Mammary epithelial cell (primary cell): Measurements from ENCODE around the gene TMEM209.

Experiments used
- EZH2 ChIP-seq: IDR thresholded peaks from 2 replicates; pipeline ENCODE4 v1.6.1; 2012; ENCODE audit warnings: low read length, inconsistent platforms, borderline replicate concordance
- TF ChIP-seq, protein P1 (sequence below), 2 donors: IDR thresholded peaks in 1 of 2; conservative IDR thresholded peaks in 1 of 2; 2 replicates each; pipeline ENCODE4 v1.5.1; 2011 to 2012; ENCODE audit warnings: inconsistent platforms in 2 of 2, low read length in 2 of 2, mild to moderate bottlenecking in 2 of 2, control low read depth in 1 of 2, low read depth in 1 of 2; ENCODE audit not compliant: insufficient read depth in 1 of 2; ENCODE audit errors: extremely low read depth in 1 of 2

- TF ChIP-seq, protein P1, sequence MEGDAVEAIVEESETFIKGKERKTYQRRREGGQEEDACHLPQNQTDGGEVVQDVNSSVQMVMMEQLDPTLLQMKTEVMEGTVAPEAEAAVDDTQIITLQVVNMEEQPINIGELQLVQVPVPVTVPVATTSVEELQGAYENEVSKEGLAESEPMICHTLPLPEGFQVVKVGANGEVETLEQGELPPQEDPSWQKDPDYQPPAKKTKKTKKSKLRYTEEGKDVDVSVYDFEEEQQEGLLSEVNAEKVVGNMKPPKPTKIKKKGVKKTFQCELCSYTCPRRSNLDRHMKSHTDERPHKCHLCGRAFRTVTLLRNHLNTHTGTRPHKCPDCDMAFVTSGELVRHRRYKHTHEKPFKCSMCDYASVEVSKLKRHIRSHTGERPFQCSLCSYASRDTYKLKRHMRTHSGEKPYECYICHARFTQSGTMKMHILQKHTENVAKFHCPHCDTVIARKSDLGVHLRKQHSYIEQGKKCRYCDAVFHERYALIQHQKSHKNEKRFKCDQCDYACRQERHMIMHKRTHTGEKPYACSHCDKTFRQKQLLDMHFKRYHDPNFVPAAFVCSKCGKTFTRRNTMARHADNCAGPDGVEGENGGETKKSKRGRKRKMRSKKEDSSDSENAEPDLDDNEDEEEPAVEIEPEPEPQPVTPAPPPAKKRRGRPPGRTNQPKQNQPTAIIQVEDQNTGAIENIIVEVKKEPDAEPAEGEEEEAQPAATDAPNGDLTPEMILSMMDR (conservative IDR thresholded peaks at IDR 0.05 in 1 of 2, IDR thresholded peaks at IDR 0.05 in 1 of 2; ENCODE audit: extremely low read depth in 1 of 2, insufficient read depth in 1 of 2, low read depth in 1 of 2, low read length in 2 of 2), result no peak
- TF ChIP-seq EZH2, result no peak
These were observed 35.0 kb upstream of the TMEM209 start for GRCh38 chr7:130240240-130240639.
